Measurements from ENCODE around the gene PAK4.

Gene PAK4

GRCh38 chr19:39180749-39181148 is 55.2 kb downstream of the PAK4 start:
- DNase-seq (ENCODE audit: low read depth): no peak

GRCh38 chr19:39181500-39182173 is 56.1 kb downstream of the PAK4 start:
- DNase-seq (ENCODE audit: low read depth): no peak

- no peak for DNase-seq (ENCODE audit: low read depth)
Observed at GRCh38 chr19:39182174-39182505, 56.6 kb downstream of the PAK4 start.

- no peak for DNase-seq (ENCODE audit: low read depth)
Observed at GRCh38 chr19:39183104-39183503, 57.5 kb downstream of the PAK4 start.

- no peak for DNase-seq (ENCODE audit: low read depth)
Observed at GRCh38 chr19:39186391-39186790, 60.8 kb downstream of the PAK4 start.

GRCh38 chr19:39187552-39187943 is 62.0 kb downstream of the PAK4 start:
- DNase-seq (ENCODE audit: low read depth): no peak

- no peak for DNase-seq (ENCODE audit: low read depth)
Observed at GRCh38 chr19:39188960-39189359, 63.4 kb downstream of the PAK4 start.

GRCh38 chr19:39190768-39191167 is 65.2 kb downstream of the PAK4 start:
- no peak for DNase-seq (ENCODE audit: low read depth)

- peak; percentile 23 for DNase-seq (ENCODE audit: low read depth)
Observed at GRCh38 chr19:39192846-39193245, 67.3 kb downstream of the PAK4 start.

- no peak for DNase-seq (ENCODE audit: low read depth)
Observed at GRCh38 chr19:39193803-39194202, 68.2 kb downstream of the PAK4 start.

GRCh38 chr19:39194832-39195542 is 69.4 kb downstream of the PAK4 start:
- DNase-seq (ENCODE audit: low read depth): no peak

GRCh38 chr19:39195755-39196154 is 70.2 kb downstream of the PAK4 start:
- DNase-seq (ENCODE audit: low read depth): no peak

GRCh38 chr19:39196320-39196719 is 70.7 kb downstream of the PAK4 start:
- DNase-seq (ENCODE audit: low read depth): no peak

- DNase-seq (ENCODE audit: low read depth): no peak
Observed at GRCh38 chr19:39196860-39197562, 71.4 kb downstream of the PAK4 start, which contains the start of gene NCCRP1. NCCRP1 (plus strand) TSS chr19:39196964; CDS start chr19:39196983, 19 bp downstream.

GRCh38 chr19:39197808-39198207 is 72.2 kb downstream of the PAK4 start:
- no peak for DNase-seq (ENCODE audit: low read depth)

- DNase-seq (ENCODE audit: low read depth): peak; percentile 71
Observed at GRCh38 chr19:39199025-39199424, 73.4 kb downstream of the PAK4 start.

GRCh38 chr19:39200066-39200802 is 74.6 kb downstream of the PAK4 start:
- DNase-seq (ENCODE audit: low read depth): no peak

GRCh38 chr19:39200803-39201115 is 75.2 kb downstream of the PAK4 start:
- DNase-seq (ENCODE audit: low read depth): no peak

- DNase-seq (ENCODE audit: low read depth): no peak
Observed at GRCh38 chr19:39202998-39203355, 77.4 kb downstream of the PAK4 start.

GRCh38 chr19:39203372-39204341 is 78.1 kb downstream of the PAK4 start, which contains the start of gene SYCN:
SYCN (minus strand) TSS chr19:39204263; CDS start chr19:39204254, 9 bp downstream.
- no peak for DNase-seq (ENCODE audit: low read depth)

- no peak for DNase-seq (ENCODE audit: low read depth)
Observed at GRCh38 chr19:39205449-39205764, 79.8 kb downstream of the PAK4 start.

GRCh38 chr19:39206122-39206521 is 80.5 kb downstream of the PAK4 start:
- no peak for DNase-seq (ENCODE audit: low read depth)

Measured in ELR (cell line).